Tibial nerve (tissue), 4 donors: ENCODE data around the gene PTPN14.

ENCODE experiments used
- CTCF ChIP-seq, 5 experiments: fragments of 200-600 bp in 3 of 5; fragments of 450-650 bp in 2 of 5; sonication (generic) in 3 of 5; IDR thresholded peaks; one replicate each; pipeline ENCODE4 v1.5.1; 2016 to 2019; ENCODE audit warnings: antibody characterized with exemption in 5 of 5, mild to moderate bottlenecking in 3 of 5, moderate library complexity in 2 of 5
- EP300 ChIP-seq, 2 donors: sonication (generic); formaldehyde crosslinking; IDR thresholded peaks; one replicate each; pipeline ENCODE4 v1.6.1; 2017; ENCODE audit warnings: antibody characterized with exemption in 2 of 2, mild to moderate bottlenecking in 1 of 2
- POLR2A ChIP-seq, 2 donors: fragments of 450-650 bp; IDR thresholded peaks; one replicate each; pipeline ENCODE4 v1.6.1; 2017; ENCODE audit warnings: antibody characterized with exemption in 2 of 2, mild to moderate bottlenecking in 2 of 2, moderate library complexity in 2 of 2

GRCh38 chr1:214404571-214405213 lies 146.7 kb downstream of the PTPN14 start:
- TF ChIP-seq CTCF (IDR thresholded peaks at IDR 0.05), result no peak
- no peak for TF ChIP-seq POLR2A (IDR thresholded peaks at IDR 0.05)
- TF ChIP-seq EP300 (IDR thresholded peaks at IDR 0.05), result no peak
